Measurements from ENCODE around the gene PARP16. TPM values are rescaled to one million over a fixed set of nuclear protein-coding genes. Genes with fewer than 3 reads are reported as not detected.

The PARP16 gene
- 1 to 10 TPM; 2.8 to 3.7 TPM for total RNA-seq

DNA sequence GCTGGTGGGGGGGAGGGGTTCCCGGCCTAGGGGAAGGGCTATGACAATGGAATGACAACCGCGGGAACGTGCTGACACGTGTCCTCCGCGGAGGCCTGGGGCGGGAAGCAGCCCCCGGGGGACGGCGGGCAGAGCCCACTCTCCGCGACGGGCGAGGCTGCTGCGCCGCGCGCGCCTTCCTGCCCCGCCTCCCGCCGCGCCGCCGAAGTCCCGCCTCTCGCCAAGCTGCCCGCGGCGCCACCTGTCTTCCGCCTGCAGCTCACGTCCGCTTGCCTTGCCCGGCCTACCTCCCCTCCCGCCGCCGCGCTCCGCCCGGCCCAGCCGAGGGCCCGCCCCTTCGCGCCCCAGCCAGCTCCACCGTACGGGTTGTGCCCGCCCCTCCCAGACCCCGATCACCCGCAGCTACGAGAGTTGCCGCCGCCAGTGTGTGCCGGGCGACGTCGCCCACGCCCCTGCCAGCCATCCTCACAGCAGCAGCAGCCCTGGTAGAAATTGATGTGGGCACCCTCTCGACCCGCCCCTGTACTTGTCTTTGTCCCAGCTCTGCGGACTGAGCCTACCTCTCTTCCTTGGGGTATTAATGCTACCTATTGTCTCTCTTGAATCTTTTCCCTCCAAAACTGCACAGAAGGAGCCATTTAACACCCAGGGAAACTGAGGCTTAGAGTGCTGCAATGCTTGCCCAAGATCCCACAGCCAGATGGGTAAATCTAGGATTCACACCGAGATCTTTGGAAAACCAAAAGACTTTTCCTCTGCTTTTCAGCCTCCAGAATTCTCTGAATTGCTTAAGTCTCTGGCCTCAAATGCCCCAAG lies at the start of gene PARP16:
PARP16 (minus strand) TSS at position 180 of the 816 bp plus-strand sequence. CDS start 457 bp downstream, outside the sequence.

DNA sequence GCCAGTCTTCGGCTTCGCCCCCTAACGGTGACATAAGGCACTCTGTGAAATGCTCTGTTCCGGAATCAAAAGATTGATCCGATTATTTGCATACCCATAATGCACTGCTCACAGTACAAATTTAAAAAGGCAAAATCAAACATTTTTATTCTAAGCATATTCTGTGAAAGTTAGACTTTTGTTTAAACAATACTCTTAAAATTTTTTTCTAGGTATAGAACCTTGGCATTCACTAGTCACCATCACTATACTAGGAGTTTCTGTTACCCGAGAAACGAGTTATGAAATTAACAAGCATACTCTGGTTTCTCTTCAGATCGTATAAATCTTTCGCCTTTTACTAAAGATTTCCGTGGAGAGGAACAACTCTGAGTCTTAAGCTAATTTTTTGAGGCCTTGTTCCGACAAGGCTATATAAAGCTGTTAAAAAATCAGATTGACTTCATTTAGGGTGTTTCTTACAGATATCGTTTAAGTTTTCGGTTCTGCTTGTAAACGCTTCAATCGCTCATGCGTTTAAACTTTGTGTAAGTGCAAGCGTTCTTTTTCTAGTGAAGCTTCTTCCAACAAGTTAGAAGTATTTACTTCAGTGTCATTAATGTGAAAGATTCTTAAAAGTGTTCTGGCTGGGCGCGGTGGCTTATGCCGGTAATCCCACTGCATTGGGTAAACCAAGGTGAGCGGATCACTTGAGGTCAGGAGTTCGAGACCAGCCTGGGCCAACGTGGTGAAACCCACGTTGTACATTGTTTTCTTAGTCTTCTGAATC lies 17.9 kb upstream of the PARP16 start, which contains the start of gene RNU5B-1:
RNU5B-1 (plus strand) TSS at position 297 of the 769 bp plus-strand sequence.

DNA sequence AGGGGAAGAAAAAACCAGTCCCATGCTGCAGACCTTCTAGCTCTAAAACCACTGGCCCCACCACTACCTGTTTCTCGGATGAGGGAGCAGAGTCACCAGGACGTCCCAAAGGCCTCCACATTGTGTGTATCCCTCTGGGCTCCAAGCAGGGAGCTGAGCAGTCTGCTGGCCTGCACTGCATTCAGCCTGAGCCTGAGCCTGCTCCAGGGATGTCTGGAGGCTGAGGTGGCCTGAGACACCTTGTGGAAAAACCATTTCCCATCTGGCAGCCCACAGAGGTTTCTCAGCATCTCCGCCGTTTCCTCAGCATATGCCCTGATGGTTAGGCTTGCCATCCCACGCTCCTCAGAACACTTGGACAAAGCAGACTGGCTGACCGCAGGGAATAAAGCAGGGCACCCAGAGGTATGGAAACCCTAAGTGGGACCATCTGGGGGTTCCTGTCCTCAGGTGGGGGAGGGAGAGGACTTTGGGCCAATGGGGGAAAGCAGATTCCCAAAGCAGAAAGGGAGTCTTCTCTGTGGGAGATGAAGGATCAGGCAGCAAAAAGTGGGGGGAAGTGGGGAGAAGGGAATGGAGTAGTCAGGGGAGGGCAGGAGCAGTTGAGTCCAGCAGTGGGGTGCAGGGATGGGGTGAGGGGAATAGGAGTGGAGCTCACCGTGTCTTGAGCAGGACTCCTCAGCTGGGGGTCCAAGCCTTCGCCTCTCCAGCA lies 75.8 kb downstream of the PARP16 start, which contains the start of gene CILP:
CILP (minus strand) TSS at position 704 of the 712 bp plus-strand sequence. CDS start 1,718 bp downstream, outside the sequence.

Small RNA genes lying within 50 kb of the gene (small RNA-seq; reads per million reads assigned to genes)
- gene AC068213.1 (0 reads per million in 2 donors), gene RNU5A-1 (399 to 422 reads per million in 2 donors), gene RNU5B-1 (543 to 632 reads per million in 2 donors), gene RNU6-686P (0 reads per million in 2 donors), gene SNORA24B (28.7 to 32.6 reads per million in 2 donors)

Other genes starting within 250 kb of the PARP16 start
- gene SLC51B, start 241.5 kb downstream of the PARP16 start, total RNA-seq, result not detected
- gene RASL12, start 218.9 kb downstream of the PARP16 start, total RNA-seq, result under 1 TPM; 0.33 to 0.69 TPM
- not detected for gene KBTBD13, start 210.1 kb downstream of the PARP16 start, total RNA-seq
- gene UBAP1L, start 171.7 kb downstream of the PARP16 start, total RNA-seq, result 10 to 100 TPM in 1 of 2 donors, 1 to 10 TPM in 1; 5.2 to 11.0 TPM
- 10 to 100 TPM; 18.2 to 24.3 TPM for gene PDCD7, start 153.1 kb downstream of the PARP16 start, total RNA-seq
- gene CLPX, start 101.5 kb downstream of the PARP16 start, total RNA-seq, result 10 to 100 TPM; 38.2 to 38.3 TPM
- not detected for gene CILP, start 75.4 kb downstream of the PARP16 start, total RNA-seq
- not detected for gene RNU5A-1, start 9.2 kb upstream of the PARP16 start, total RNA-seq
- gene RNU5B-1, start 17.8 kb upstream of the PARP16 start, total RNA-seq, result not detected
- gene IGDCC3, start 91.1 kb upstream of the PARP16 start, total RNA-seq, result not detected
- under 1 TPM; 0.67 to 0.69 TPM for gene IGDCC4, start 136.1 kb upstream of the PARP16 start, total RNA-seq
- gene DPP8, start 230.8 kb upstream of the PARP16 start, total RNA-seq, result 10 to 100 TPM; 41.0 to 49.2 TPM
- gene HACD3, start 243.6 kb upstream of the PARP16 start, total RNA-seq, result 100 to 1,000 TPM; 132 to 150 TPM